Nucleus accumbens (tissue), 56 donors: ENCODE data around the gene MACROD2.

Source experiments
- DNase-seq, 56 donors: peaks; one replicate each; lab custom pipeline; 2025; lab: John Stamatoyannopoulos, UW

The MACROD2 gene

DNA sequence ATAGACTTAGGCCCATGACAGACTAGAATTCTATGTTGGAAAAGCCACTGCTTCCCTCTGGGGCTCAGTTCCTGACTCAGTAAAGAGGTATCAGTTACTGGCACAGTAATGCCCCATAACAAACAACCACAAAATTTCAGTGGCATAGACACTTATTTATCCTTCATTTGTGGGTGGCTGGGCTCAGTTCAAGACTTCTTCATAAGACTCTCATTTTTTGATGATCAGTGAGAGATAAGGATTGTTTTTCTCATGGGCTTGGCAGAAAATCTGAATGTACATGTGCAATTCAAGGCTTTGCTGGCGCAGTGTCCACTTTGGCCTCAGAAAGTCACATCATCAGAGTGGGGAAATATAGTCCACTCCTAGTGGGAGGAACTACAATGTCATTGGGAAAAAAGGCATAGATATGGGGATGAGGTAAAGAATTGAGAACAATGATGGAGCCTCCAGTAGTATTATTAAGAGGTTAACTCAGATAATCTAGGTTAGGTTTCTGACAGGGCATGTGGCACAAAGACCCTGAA lies 726.7 kb downstream of the MACROD2 start:
- DNase-seq = no peak

- no peak for DNase-seq
Measured at GRCh38 chr20:14723614-14724013, 728.3 kb downstream of the MACROD2 start.

GRCh38 chr20:14724036-14724435 lies 728.7 kb downstream of the MACROD2 start:
- DNase-seq = no peak

- DNase-seq = no peak
Measured at GRCh38 chr20:14724468-14724867, 729.2 kb downstream of the MACROD2 start.

DNA sequence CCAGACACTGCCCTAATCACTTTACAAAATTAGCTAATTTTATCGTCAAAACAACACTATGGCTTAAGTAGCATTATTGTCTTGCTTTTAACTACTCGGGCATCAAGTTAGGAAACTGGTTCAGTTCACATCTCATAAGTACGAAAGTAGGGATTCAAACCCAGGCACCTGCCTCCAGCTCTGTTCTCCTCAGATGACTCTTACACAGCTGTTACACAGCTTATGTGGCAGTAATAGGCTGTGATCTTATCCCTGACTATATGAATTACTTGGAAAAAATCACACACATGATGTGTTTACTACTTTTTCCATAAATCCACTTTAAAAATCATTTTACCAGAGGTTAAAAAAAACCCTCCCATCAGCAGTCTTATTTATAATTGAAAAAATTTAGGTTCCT lies 731.3 kb downstream of the MACROD2 start:
- DNase-seq = no peak

- DNase-seq = no peak
Measured at GRCh38 chr20:14727485-14728150, 732.3 kb downstream of the MACROD2 start.

GRCh38 chr20:14729390-14729789 lies 734.1 kb downstream of the MACROD2 start:
- DNase-seq = no peak

DNA sequence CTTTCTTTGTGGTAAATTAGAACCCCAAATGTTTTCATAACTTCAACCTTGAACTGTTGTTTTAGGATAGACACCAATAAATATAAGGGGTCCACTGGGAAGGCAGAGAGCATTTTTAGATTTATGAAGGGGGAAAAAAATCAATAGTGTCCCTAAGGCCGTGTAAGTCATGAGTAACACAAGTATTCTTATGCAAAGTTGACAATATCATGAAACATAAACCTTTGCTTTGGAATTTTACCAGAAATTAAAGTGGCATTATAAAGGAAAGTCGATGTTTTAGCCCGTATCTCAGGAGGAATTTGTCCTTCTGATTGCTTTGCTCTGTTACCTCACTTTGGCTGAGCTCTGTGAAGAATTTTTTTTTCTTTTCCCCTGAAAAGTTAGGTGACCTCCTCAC lies 737.0 kb downstream of the MACROD2 start:
- DNase-seq = no peak

- DNase-seq = no peak
Measured at GRCh38 chr20:14732996-14733395, 737.7 kb downstream of the MACROD2 start.

- DNase-seq = no peak
Measured at GRCh38 chr20:14740380-14740779, 745.1 kb downstream of the MACROD2 start.

GRCh38 chr20:14741616-14742015 lies 746.3 kb downstream of the MACROD2 start:
- no peak for DNase-seq

GRCh38 chr20:14744723-14745122 lies 749.4 kb downstream of the MACROD2 start:
- no peak for DNase-seq

GRCh38 chr20:14745830-14746229 lies 750.5 kb downstream of the MACROD2 start:
- no peak for DNase-seq

GRCh38 chr20:14751191-14751590 lies 755.9 kb downstream of the MACROD2 start:
- no peak for DNase-seq

- no peak for DNase-seq
Measured at GRCh38 chr20:14757728-14758127, 762.4 kb downstream of the MACROD2 start.

DNA sequence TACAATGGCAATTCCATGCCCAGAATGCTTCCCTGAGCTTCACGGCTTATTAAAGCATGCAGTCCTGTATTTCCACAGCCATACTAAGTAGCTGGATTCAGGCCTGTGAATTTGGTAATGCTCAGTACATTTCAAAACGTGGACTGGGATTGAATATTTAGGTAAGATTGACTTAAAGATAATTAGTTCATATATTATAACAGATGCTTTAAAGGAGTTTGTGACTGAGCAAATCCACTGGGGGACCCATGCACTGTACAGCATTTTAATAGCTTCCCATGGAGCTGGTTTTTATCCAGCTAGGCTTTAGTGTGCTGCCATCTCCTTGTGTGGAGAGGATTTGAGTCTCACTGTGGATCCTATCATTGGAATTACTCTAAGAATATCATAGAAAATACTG lies 763.0 kb downstream of the MACROD2 start:
- no peak for DNase-seq

GRCh38 chr20:14759979-14760378 lies 764.7 kb downstream of the MACROD2 start:
- DNase-seq = no peak

DNA sequence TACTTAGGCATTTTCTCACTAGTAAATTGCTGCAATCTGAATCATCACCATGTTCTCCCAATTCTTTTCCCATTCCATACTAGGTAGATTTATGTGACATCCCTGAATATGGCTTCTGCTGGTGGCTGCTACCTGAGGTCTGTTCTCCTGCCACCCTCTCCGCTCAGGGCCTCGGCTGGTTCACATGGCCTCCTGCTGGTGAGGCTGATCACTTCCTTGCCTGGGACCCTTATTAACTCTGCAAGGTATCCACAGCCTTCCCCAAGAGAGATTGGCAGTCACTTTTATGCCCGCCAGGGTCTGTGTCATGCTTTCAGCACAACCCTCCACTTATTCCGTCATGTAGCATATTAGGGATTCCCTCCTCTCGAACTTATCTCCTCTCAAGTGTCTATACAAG lies 766.6 kb downstream of the MACROD2 start:
- DNase-seq = no peak

DNA sequence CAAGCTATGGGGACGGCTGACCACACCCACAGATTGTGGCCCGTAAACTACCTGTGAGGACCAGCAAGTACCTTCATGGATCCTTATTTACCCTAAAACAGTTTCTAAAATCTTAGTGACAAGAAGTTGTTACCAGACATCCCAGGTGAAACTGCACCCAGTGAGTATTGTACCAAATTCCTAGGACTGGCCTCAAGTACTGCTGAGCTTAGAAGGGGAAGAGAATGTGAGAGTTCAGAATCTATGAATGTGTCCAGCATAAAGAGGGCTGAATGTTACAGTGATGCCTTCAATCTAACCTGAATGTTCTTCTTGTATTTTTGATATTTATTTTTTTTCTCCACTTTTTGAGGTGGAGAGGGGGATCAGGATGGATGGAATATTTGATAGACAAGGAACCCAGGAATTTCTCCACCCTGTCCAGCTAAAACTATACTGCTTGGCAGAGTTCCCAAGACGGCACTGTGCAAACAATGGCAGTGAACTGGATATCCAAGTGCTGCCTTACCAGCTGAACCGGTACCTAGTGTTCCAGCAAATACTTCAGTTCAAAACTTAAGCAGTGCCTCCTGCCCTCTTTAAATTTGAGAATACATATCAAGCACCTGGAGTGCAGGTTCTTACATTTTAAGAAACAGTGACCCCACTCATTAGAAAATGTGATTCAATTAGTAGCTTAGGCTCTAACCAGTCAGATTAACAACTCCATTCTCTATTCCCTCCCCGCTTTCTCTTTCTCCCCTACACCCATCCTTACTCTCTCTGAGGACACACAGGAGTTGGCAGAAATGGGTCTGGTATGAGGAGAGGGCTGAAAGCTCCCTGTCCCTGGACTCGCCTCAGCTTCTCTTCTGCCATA lies 769.4 kb downstream of the MACROD2 start:
- no peak for DNase-seq

- no peak for DNase-seq
Measured at GRCh38 chr20:14765370-14765701, 770.0 kb downstream of the MACROD2 start.

DNA sequence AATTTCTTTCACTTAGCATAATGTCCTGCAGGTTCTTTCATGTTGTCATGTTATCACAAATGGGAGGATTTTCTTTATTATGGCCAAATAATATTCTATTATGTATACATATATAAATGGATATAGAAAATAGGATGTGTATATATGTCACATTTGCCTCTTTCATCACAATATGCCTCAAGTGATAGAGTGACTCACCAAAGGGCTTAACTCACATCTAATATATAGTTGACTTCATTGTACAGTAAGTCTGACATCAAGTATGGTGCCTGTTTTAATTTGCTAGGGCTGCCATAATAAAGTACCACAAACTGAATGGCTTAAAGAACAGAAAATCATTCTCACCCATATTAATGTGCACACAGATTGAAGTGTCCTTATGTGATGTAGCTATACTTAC lies 778.2 kb downstream of the MACROD2 start:
- DNase-seq = no peak

DNA sequence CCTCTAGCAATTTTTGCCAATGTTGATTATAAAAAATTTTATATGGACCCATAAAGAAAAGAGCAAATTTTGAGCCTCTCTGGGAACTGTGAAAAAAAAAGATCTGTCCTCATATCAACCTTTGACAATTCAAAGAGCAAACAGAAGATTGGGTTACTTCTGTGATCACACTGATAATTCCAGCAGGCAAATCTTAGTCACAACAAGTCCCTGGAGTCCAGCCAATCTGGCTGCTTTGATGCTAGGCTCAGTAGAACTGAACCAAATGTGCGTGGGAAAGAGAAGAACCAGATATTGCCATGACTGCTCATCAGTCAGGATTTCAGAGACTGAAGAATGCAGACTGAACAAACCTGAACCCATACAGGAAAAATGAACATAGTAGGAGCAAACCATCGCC lies 780.5 kb downstream of the MACROD2 start:
- DNase-seq = no peak
